ENCODE results near the gene SDR9C7.
"Not testable (repeated sequence)": the region's sequence is repeated elsewhere in the genome, so short reads cannot be mapped to it uniquely, and the experiment has no call there.

Gene SDR9C7

GRCh38 chr12:56879240-56880124, 54.7 kb downstream of the SDR9C7 start:
- DNase-seq (ENCODE audit: low read depth in 2 of 3, low spot score in 1 of 3): not testable (repeated sequence)

GRCh38 chr12:56878010-56878339, 56.2 kb downstream of the SDR9C7 start:
- no peak for DNase-seq (ENCODE audit: low read depth in 2 of 3, low spot score in 1 of 3)

- no peak for DNase-seq (ENCODE audit: low read depth in 2 of 3, low spot score in 1 of 3)
Measured at GRCh38 chr12:56877195-56878009, 56.8 kb downstream of the SDR9C7 start.

DNA sequence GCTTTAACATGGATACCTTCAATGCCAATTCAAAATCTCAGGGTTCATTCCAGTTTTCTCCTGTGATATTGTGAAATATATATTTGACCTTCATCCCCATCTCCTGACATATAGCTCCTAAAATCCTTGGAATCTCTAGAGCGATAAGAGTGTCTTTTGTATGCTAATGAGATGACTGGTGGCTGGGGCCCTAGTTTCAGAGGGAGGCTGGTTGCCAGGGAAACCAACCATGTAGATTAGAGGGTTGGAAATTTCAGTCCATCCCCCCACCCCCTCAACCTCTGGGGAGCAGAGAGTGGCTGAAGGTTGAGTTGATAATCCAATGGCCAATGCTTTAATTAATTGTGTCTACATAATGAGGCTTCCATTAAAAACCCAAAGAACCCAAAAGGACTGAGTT, 59.4 kb downstream of the SDR9C7 start:
- DNase-seq (ENCODE audit: low read depth in 2 of 3, low spot score in 1 of 3): no peak

DNA sequence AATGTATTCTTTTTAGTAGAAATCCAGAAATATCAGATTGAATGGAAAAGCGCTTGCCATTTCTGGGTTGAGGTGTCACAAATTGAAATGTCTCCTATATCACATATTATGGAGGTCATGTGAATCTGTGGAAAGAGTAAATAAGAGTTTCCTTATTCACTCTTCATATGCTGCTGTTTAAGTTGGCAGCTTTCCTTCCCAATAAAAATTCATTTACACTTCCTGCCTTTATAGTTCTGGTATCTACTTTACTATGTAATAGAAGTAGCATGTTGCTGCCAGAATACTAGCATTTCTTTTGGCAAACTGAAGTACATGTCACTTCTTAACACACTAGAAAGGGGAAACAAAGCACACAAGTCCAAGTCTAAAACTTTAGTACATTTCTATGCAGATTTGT, 60.8 kb downstream of the SDR9C7 start:
- DNase-seq (ENCODE audit: low read depth in 2 of 3, low spot score in 1 of 3): no peak

Measured in stimulated activated CD4-positive, alpha-beta T cell treated with anti-CD3 and anti-CD28 coated beads, Interleukin-12 subunit alpha, Interleukin-12 subunit beta, amount 100 ng/mL, for 48 hours (primary cell).